Rectal smooth muscle tissue (tissue), 1 donor: Measurements from ENCODE around the gene APOL4.
"Not testable (repeated sequence)": the region's sequence is repeated elsewhere in the genome, so short reads cannot be mapped to it uniquely, and the experiment has no call there.

Experiments
- H3K27ac ChIP-seq: one replicate; pipeline ENCODE4 v1.7.0; 2013; ENCODE audit warnings: low read depth, low read length, inconsistent platforms
- H3K27me3 ChIP-seq: one replicate; pipeline ENCODE4 v1.7.0; 2013; ENCODE audit warnings: low read length; ENCODE audit not compliant: control insufficient read depth, insufficient read depth
- H3K36me3 ChIP-seq: one replicate; pipeline ENCODE4 v1.7.0; 2013; ENCODE audit warnings: low read length; ENCODE audit not compliant: control insufficient read depth, insufficient read depth
- H3K4me1 ChIP-seq: one replicate; pipeline ENCODE4 v1.7.0; 2013; ENCODE audit warnings: low read length; ENCODE audit not compliant: control insufficient read depth, insufficient read depth
- H3K4me3 ChIP-seq: one replicate; pipeline ENCODE4 v1.7.0; 2013; ENCODE audit warnings: low read length
- H3K9ac ChIP-seq: one replicate; pipeline ENCODE4 v1.7.0; 2013; ENCODE audit warnings: low read length

Gene APOL4

GRCh38 chr22:36198536-36198935 lies 3.1 kb downstream of the APOL4 start:
- Histone ChIP-seq H3K4me3 (no peak overlapping the region), H3K4me1 (peaks cover 12% of the 10 kb centered on the region), H3K27me3 (no peaks in the 10 kb centered on the region), H3K36me3 (no peaks in the 10 kb centered on the region), H3K9ac (no peak overlapping the region), H3K27ac (no peak overlapping the region)

DNA sequence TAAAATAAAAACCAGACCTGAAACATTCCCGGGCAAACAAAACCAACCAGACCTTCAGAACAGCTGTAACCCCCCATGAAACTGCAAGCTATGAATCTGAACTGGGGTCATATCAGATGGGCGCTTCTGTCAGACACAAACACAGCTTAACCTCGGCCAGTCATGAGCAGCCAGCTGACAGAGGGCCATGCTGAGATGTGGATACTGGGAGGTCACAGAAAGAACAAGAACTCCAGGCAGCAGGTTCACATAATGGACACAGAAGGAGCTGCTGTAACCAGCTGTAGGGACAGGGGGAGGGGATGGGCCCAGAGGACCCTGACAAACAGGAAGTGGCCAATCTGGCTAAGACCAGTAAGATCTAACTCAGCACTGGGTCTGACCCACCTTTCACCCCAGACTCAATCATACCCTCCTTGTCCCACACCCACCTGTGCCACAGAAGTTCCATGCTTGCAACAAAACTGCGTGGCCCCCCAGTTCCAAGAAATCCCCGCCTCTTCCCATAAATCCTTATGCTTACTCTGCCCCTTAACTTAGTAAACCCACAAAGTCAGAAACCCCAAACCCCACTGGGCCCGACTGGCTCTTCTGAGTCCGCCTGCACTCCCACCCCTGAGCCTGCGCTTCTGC lies 4.0 kb downstream of the APOL4 start:
- H3K4me3 ChIP-seq: no peak overlapping the region
- peaks cover 12% of the 10 kb centered on the region for H3K4me1 ChIP-seq
- H3K27ac ChIP-seq: peak overlapping the region; percentile 7
- no peaks in the 10 kb centered on the region for H3K27me3 ChIP-seq
- H3K36me3 ChIP-seq: no peaks in the 10 kb centered on the region
- H3K9ac ChIP-seq: no peak overlapping the region

DNA sequence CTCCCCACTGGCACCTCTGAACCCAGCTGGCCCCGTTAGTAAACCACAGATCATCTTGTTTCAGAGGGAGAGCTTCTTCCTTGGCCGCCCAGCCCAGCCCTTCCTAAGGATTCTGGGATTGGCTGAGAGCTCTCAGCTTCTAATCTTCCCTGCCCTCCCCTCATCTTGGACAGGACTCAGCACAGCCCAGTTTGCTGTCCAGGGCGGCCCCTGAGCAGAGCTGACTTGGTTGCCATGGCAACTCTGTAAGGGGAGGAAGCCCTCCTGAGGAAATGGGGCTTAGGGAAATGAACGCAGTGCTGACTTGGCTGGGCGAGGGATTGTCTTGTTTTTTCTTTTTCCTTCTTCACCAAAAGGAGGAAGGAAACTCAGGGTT lies 4.6 kb downstream of the APOL4 start:
- H3K9ac ChIP-seq: no peak overlapping the region
- peaks cover 12% of the 10 kb centered on the region for H3K4me1 ChIP-seq
- no peaks in the 10 kb centered on the region for H3K36me3 ChIP-seq
- no peak overlapping the region for H3K4me3 ChIP-seq
- H3K27ac ChIP-seq: peak overlapping the region; percentile 8
- no peaks in the 10 kb centered on the region for H3K27me3 ChIP-seq

DNA sequence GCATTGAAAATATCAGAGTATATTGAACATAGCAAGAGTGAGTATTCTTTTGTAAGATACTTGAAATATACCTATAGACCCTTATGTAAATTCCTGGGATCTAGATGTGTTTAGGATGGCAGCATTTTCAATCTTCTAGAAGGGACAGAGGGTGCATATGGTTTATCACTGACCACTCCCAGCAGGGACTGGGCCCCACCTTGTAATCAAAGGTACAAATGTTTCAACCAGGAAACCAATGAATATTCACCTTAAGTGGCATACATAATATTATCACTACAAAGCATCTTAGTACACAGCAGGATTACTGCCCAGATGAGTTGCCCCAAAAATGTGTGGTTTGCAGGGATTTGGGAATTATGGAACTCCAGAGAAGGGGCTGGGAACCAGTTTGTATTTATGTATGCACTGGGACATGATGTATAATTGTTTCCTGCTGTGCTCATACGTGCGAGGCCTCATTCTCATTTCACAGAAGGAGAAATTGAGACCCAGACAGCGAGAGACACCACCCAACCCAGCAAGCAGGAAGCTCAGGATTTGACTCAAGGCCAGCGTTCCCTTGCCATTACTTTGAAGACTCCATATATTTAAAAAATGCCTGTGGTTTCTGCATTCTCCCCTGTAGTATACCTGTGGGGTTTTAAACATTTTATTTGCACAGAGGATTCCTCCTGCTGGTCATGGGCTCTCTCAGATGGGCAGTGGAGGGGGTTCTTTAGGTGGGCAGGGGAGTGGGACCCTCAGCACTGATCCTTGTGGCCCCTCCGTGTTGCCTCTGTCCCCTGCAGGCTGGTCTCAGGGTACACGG lies 5.2 kb downstream of the APOL4 start:
- H3K36me3 ChIP-seq: no peaks in the 10 kb centered on the region
- no peak overlapping the region for H3K9ac ChIP-seq
- H3K27ac ChIP-seq: peak overlapping the region; percentile 8
- no peak overlapping the region for H3K4me3 ChIP-seq
- no peaks in the 10 kb centered on the region for H3K27me3 ChIP-seq
- peaks cover 11% of the 10 kb centered on the region for H3K4me1 ChIP-seq

DNA sequence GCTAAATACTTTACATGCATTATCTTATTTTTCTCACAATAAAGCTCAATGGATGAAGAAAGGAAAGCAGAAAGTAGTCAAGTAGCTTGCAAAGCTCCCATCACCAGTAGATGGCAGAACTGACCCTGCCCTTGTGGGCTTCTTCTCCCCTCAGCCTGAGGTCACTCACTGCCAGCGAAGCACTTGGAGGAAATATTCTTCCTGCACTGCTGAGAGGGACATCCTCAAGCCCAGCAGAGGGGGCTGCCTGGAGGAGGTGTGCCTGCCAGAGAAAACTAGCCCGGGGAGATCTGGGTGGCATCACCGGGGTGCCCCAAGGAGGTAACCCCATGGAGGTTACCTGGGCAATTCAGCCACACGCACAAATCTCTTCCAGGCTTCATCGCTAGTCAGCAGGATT lies 6.6 kb downstream of the APOL4 start:
- no peak overlapping the region for H3K9ac ChIP-seq
- H3K27ac ChIP-seq: no peak overlapping the region
- no peaks in the 10 kb centered on the region for H3K36me3 ChIP-seq
- H3K27me3 ChIP-seq: no peaks in the 10 kb centered on the region
- H3K4me3 ChIP-seq: no peak overlapping the region
- peaks cover 10% of the 10 kb centered on the region for H3K4me1 ChIP-seq

- Histone ChIP-seq H3K27ac (no peak overlapping the region), H3K4me1 (peaks cover 10% of the 10 kb centered on the region), H3K36me3 (no peaks in the 10 kb centered on the region), H3K4me3 (no peak overlapping the region), H3K27me3 (no peaks in the 10 kb centered on the region), H3K9ac (no peak overlapping the region)
These were observed 7.2 kb downstream of the APOL4 start for GRCh38 chr22:36194385-36194784.

- Histone ChIP-seq H3K9ac (no peak overlapping the region), H3K27me3 (no peaks in the 10 kb centered on the region), H3K4me3 (no peak overlapping the region), H3K36me3 (no peaks in the 10 kb centered on the region), H3K4me1 (peaks cover 10% of the 10 kb centered on the region), H3K27ac (no peak overlapping the region)
These were observed 8.0 kb downstream of the APOL4 start for GRCh38 chr22:36193577-36193976.

GRCh38 chr22:36193171-36193570 lies 8.4 kb downstream of the APOL4 start:
- Histone ChIP-seq H3K4me1 (peaks cover 10% of the 10 kb centered on the region), H3K9ac (no peak overlapping the region), H3K4me3 (no peak overlapping the region), H3K27ac (no peak overlapping the region), H3K36me3 (no peaks in the 10 kb centered on the region), H3K27me3 (no peaks in the 10 kb centered on the region)

DNA sequence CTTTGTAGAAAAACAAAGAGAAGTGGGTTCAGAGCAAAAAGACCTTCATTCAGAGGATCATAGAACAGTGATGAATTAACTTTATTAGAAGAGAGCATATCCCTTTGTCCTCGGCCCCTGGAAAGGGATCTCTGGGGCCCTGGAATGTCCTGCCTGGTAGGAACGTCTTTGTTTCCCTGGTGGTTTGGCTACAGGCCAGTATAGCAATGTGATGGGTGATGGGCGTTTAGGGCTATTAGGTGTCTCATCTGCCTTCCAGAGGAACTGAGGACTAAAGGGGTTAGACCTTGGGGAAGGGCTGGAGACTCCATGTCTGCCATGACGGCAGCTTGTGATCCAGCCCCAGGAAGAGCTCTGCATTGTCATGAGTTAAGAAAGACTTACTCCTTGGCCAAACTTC lies 9.1 kb downstream of the APOL4 start:
- Histone ChIP-seq H3K36me3 (no peaks in the 10 kb centered on the region), H3K9ac (no peak overlapping the region), H3K27ac (no peak overlapping the region), H3K27me3 (no peaks in the 10 kb centered on the region), H3K4me1 (peaks cover 7% of the 10 kb centered on the region), H3K4me3 (no peak overlapping the region)

DNA sequence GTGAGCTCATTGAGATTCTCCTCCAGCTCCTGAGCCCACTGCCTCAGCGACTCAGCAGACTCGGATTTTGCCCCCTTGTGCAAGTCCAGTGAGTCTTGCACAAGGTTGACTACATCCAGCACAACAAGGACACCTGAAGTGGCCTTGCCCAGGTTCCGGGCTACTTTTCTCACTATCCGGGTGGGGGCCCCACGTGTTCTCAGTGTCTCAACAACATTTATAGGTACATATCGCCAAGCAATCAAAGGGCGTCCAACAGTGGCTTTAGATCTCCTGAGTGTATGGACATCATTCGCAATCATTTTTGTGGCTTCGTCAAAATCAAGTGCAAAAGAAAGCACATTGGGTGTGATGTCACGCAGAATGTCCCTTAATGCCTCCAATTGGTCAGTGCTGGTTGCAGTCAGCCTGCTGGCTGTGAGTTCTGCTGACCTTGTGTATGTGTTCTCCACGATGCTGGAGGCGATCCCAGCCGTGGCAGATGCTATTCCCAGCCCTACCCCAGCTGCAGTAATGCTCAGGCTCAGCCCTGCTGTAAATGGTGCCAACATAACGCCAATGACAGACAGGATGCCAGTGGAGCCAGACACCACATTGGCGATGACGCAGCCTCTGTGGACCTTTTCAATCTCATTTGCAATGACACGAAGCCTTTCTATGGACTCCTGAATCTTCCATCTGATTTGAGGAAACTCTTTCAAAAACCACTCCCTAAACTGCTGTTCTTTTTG lies 10.3 kb downstream of the APOL4 start:
- no peak overlapping the region for H3K4me3 ChIP-seq
- no peaks in the 10 kb centered on the region for H3K27me3 ChIP-seq
- H3K36me3 ChIP-seq: no peaks in the 10 kb centered on the region
- H3K9ac ChIP-seq: no peak overlapping the region
- H3K4me1 ChIP-seq: peaks cover 7% of the 10 kb centered on the region
- peak overlapping the region; percentile 52 for H3K27ac ChIP-seq

DNA sequence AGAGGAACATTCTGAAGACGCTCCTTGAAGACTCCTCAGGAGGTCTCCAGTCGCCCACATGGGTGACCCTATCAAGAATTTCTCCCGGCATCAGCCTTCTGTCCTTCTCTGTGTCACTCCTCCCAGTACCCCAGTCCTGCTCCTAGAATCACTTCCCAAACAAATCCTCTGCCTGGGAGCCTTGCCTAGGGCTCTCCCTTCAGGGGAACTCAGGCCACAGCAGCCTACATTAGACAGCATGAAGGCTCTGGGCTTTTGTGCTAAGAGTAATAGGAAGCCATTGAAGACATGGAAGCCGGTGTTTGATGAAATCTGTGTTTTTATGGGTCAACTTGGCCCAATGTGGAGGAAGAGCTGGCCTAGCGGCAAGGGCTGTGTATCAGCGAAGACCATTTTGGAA lies 13.7 kb downstream of the APOL4 start:
- H3K9ac ChIP-seq, H3K27me3 ChIP-seq, H3K36me3 ChIP-seq, H3K4me3 ChIP-seq, H3K4me1 ChIP-seq, H3K27ac ChIP-seq: not testable (repeated sequence)

DNA sequence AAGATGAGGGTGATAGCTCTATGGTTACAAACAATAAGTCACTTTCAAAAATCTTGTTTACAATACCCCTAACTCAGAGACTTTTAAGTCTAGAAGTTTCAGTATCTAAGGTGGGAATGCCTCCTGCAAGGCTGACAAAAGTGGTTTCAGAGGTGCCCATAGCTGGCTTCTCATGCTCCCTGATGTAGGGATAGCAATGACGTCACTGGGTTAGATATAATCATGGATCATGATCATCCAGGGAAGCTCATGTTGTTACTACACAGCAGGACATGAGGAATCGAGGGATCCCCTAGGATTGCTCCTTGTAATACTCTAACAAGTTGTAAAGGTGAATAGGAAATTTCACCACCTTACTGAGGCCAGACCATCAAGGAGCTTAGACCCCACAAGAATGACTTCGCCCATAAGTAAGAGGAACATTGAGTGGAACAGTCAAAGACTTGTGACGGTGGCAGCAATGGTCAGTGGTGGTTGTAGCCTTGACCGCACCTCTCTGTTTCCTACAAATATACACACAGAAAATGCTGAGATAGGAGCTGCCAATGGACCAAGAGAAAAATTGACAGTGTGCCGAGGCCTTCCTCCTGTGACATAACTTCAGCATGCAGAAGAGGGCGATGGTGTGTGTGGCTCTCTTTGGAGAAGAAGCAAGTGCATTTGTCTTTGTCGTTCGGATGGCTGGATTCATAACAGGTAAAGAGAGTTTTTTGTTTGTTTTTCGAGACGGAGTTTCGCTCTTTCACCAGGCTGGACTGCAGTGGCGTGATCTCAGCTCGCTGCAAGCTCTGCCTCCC lies 15.6 kb downstream of the APOL4 start:
- H3K9ac ChIP-seq: no peak overlapping the region
- peaks cover 2% of the 10 kb centered on the region for H3K4me1 ChIP-seq
- no peak overlapping the region for H3K27ac ChIP-seq
- no peaks in the 10 kb centered on the region for H3K36me3 ChIP-seq
- H3K27me3 ChIP-seq: no peaks in the 10 kb centered on the region
- no peak overlapping the region for H3K4me3 ChIP-seq
